ENCODE results near the gene HYAL2.

GRCh38 chr3:50316657-50317242, 5.8 kb downstream of the HYAL2 start:
- TF ChIP-seq, protein P1, sequence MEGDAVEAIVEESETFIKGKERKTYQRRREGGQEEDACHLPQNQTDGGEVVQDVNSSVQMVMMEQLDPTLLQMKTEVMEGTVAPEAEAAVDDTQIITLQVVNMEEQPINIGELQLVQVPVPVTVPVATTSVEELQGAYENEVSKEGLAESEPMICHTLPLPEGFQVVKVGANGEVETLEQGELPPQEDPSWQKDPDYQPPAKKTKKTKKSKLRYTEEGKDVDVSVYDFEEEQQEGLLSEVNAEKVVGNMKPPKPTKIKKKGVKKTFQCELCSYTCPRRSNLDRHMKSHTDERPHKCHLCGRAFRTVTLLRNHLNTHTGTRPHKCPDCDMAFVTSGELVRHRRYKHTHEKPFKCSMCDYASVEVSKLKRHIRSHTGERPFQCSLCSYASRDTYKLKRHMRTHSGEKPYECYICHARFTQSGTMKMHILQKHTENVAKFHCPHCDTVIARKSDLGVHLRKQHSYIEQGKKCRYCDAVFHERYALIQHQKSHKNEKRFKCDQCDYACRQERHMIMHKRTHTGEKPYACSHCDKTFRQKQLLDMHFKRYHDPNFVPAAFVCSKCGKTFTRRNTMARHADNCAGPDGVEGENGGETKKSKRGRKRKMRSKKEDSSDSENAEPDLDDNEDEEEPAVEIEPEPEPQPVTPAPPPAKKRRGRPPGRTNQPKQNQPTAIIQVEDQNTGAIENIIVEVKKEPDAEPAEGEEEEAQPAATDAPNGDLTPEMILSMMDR (IDR thresholded peaks at IDR 0.05; ENCODE audit: poor library complexity, severe bottlenecking) = no peak
- no peak for TF ChIP-seq RAD21 (conservative IDR thresholded peaks at IDR 0.05)
- TF ChIP-seq POLR2AphosphoS5 (IDR thresholded peaks at IDR 0.05) = no peak
- no peak for TF ChIP-seq EZH2 (IDR thresholded peaks at IDR 0.05; ENCODE audit: borderline replicate concordance, insufficient read depth, low read length, poor library complexity, severe bottlenecking)
- TF ChIP-seq SMC3 (conservative IDR thresholded peaks at IDR 0.05; ENCODE audit: poor library complexity) = no peak
- no peak for TF ChIP-seq EP300 (conservative IDR thresholded peaks at IDR 0.05; ENCODE audit: poor library complexity, severe bottlenecking)
- TF ChIP-seq TAF1 (IDR thresholded peaks at IDR 0.05; ENCODE audit: low read depth) = no peak
- no peak for TF ChIP-seq REST (IDR thresholded peaks at IDR 0.05; ENCODE audit: borderline replicate concordance)
- TF ChIP-seq MXI1 (conservative IDR thresholded peaks at IDR 0.05; ENCODE audit: poor library complexity, severe bottlenecking) = no peak

Measured in neural cell (in vitro differentiated cells).